ENCODE data around the gene TIMP2. TPM values are rescaled to one million over a fixed set of nuclear protein-coding genes. Genes with fewer than 3 reads are reported as not detected.

The TIMP2 gene
- total RNA-seq, 2 experiments from 2014 or later: 0.54 TPM; not detected in 1

GRCh38 chr17:78953356-78954350, 28.5 kb upstream of the TIMP2 start:
- H3K27ac ChIP-seq (ENCODE audit: low read depth, low read length, poor library complexity, severe bottlenecking): no peak overlapping the region
- no TSS peak for BruUV-seq (replicated peaks)
- no peaks in the 10 kb centered on the region for H3K4me1 ChIP-seq (ENCODE audit: insufficient read depth, low read length, poor library complexity, severe bottlenecking)
- H3K79me2 ChIP-seq (ENCODE audit: insufficient read depth, low read depth, low read length): no peaks in the 10 kb centered on the region
- no peaks in the 10 kb centered on the region for H3K36me3 ChIP-seq (ENCODE audit: insufficient read depth, low read length)
- no peaks in the 10 kb centered on the region for H3K9me3 ChIP-seq (ENCODE audit: low read length)
- H3K4me2 ChIP-seq (ENCODE audit: low read length): no peak overlapping the region
- H3K4me3 ChIP-seq (ENCODE audit: low read depth, low read length, poor library complexity, severe bottlenecking): no peak overlapping the region
- no peak for TF ChIP-seq EZH2phosphoT487 (IDR thresholded peaks at IDR 0.05; ENCODE audit: borderline replicate concordance, low read depth, low read length)
- no peak for TF ChIP-seq CTCF (conservative IDR thresholded peaks at IDR 0.05; ENCODE audit: low read length)
- no peak overlapping the region for H2AFZ ChIP-seq (ENCODE audit: low read length)
- no peak for DNase-seq (ENCODE audit: low spot score)
- CTCF ChIA-PET (ENCODE audit: unreplicated experiment): interaction anchor here (0.6 to 0.9 kb wide), 2 partner anchors 18 to 87 kb away, joined by 3 read pairs; no protein-coding TSS in a partner anchor
- no peaks in the 10 kb centered on the region for H3K9me2 ChIP-seq (ENCODE audit: insufficient read depth, low read length)
- intact Hi-C loops (cut with micrococcal nuclease; ENCODE audit: unreplicated experiment): no loop called here
- H4K20me1 ChIP-seq (ENCODE audit: insufficient read depth, low read length): no peaks in the 10 kb centered on the region
- POLR2A ChIA-PET: interaction anchor here (0.6 kb wide), 1 partner anchor 996 kb away, joined by 3 read pairs; no protein-coding TSS in a partner anchor

GRCh38 chr17:78952706-78953105, 27.5 kb upstream of the TIMP2 start:
- Histone ChIP-seq H3K27ac (ENCODE audit: low read depth, low read length, poor library complexity, severe bottlenecking) (no peak overlapping the region), H3K4me3 (ENCODE audit: low read depth, low read length, poor library complexity, severe bottlenecking) (no peak overlapping the region), H2AFZ (ENCODE audit: low read length) (no peak overlapping the region), H4K20me1 (ENCODE audit: insufficient read depth, low read length) (no peaks in the 10 kb centered on the region), H3K9me3 (ENCODE audit: low read length) (no peaks in the 10 kb centered on the region), H3K79me2 (ENCODE audit: insufficient read depth, low read depth, low read length) (no peaks in the 10 kb centered on the region), H3K4me2 (ENCODE audit: low read length) (no peak overlapping the region), H3K9me2 (ENCODE audit: insufficient read depth, low read length) (no peaks in the 10 kb centered on the region), H3K36me3 (ENCODE audit: insufficient read depth, low read length) (no peaks in the 10 kb centered on the region), H3K4me1 (ENCODE audit: insufficient read depth, low read length, poor library complexity, severe bottlenecking) (no peaks in the 10 kb centered on the region)
- CTCF ChIA-PET (ENCODE audit: unreplicated experiment): interaction anchor here (0.6 to 0.9 kb wide), 2 partner anchors 19 to 86 kb away, joined by 3 read pairs; no protein-coding TSS in a partner anchor
- no TSS peak for BruUV-seq (replicated peaks)
- POLR2A ChIA-PET: no interaction called here
- TF ChIP-seq EZH2phosphoT487 (IDR thresholded peaks at IDR 0.05; ENCODE audit: borderline replicate concordance, low read depth, low read length): no peak
- no peak for TF ChIP-seq CTCF (conservative IDR thresholded peaks at IDR 0.05; ENCODE audit: low read length)
- DNase-seq (ENCODE audit: low spot score): no peak
- intact Hi-C loops (cut with micrococcal nuclease; ENCODE audit: unreplicated experiment): no loop called here

All from OCI-LY7 (cell line).